Limb (tissue), 2 donors: Measurements from ENCODE around the gene JPH3.

ENCODE experiments used
- DNase-seq, 2 donors: peaks; one replicate each; pipeline ENCODE4 v3.0.0-alpha.2; 2016; ENCODE audit errors: extremely low spot score in 2 of 2

The JPH3 gene

DNA sequence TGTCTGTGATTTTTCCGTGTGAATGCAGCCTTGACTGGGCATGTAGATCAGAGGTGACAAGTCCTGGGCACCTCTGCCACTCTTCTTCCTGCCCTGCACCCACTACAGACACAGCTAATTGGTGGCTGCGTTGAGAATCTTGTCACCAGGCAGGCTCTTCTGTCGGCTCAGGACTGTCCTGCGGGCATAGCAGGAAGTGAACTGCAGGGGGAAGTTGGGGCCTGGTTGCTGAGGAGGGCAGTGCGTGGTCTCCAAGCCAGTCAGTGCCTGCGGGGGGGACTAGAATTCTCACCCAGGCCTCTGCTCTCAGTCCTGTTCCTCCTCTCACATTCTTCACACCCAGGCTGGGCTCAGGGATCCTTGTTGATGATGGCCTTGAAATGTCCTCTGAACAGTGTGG lies 50.5 kb downstream of the JPH3 start:
- no peak for DNase-seq

DNA sequence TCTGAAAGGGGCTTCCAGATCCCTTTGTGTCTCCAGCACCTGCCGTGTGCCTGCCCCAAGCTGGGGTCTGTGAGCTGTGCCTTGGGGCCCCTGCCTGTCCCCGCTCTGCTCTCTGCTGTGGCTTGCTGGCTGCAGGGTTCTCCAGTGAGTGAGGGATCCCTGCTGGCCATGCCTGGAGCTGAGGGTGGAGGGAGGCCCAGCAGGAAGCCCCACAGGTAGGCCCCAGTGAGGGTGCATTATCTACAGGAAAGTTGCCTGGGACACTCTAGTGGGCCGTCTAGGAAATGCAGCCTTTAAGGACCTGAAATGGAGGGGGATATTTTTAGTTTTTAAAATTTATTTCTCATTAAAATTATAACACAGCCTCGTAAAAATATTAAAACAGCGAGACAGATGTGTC lies 50.9 kb downstream of the JPH3 start:
- no peak for DNase-seq

DNA sequence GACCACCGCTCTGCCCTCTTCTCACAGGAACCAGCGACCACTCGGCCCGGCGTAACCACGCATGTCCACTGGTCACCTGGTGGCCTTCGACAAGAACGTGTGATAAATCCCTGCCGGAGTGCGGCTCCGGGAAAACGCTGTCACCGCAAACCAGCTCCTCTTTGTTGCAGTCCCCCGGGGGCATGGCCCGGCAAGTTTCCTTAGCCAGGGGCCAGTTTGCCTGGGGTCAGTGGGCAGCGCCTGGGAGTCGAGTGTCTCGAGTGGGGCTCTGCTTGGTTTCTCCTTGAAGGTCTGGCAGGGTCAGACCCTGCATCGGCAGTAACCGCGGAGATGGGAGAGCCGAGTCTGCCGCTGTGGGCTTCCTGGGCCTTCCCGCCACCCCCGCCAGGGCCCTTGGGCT lies 52.5 kb downstream of the JPH3 start:
- no peak for DNase-seq

DNA sequence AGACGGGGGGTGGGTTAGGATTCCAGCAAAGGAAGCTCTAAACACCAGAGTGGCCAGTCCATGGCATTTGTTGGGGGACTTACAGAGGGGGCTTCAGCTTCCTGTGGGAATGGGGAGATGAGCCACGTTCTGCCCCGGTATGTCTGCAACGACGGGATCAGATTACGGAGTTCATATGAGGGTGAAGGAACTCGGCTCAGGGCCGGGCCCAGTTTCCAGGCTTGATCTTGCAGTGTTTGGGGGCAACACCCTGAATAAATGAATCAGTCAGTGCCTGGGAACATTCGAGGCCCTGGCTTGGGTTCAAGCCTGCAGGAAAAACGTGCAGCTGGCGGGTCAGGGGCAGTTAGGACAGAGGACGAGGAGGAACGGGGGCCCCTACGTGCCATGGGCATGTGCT lies 54.0 kb downstream of the JPH3 start:
- DNase-seq: no peak

- no peak for DNase-seq
Observed at GRCh38 chr16:87657621-87658192, 55.4 kb downstream of the JPH3 start.

DNA sequence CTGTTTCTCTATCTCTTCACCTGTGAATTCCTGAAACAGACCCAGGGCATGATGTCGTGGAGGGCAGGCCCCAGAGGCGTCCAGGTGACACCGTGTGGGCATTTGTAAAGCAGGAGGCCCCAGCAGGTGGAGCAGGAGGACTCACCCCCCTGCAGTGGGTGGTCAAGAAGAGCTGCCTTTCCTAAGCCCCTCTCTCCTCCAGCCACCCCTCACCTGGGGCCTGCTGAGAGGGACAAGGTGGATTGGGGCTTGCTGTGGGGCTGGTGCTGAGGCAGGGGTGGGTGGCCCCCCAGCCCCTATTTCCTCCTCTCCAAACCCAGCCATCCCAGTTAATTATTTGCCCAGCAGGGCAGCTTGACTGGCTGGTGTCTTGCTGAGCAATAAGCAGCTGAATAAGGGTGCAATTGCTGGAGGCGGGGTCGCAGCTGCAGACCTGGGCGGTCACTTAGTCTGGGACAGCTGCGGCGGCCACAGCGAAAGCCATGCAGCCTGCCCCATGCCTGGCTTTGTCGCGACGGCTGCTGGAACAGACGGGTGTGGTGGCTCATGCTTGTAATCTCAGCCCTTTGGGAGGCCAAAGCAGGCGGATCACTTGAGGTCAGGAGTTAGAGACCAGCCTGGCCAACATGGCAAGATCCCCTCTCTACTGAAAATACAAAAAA lies 56.4 kb downstream of the JPH3 start:
- no peak for DNase-seq

DNA sequence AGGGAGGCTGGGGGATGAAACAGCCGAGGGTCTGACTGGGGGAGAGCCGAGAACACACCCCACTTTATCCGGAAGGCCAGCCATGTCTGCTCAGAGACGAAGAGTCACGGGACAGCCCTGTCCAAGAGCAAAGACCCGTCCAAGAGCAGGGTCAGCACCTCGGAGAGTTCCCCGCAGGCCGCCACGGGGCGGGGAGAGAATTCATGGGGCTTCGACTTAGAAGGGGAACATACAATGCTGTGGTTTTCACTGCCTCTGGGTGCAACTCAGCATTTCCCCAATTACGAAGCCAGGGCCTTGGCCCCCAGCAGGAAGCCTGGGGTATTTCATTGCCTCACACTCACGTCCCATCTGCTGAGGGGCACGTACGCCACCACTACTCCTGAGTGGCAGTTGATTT lies 59.3 kb downstream of the JPH3 start:
- peak; percentile 34 to 80 for DNase-seq

GRCh38 chr16:87662254-87663204 lies 60.2 kb downstream of the JPH3 start:
- DNase-seq: no peak

DNA sequence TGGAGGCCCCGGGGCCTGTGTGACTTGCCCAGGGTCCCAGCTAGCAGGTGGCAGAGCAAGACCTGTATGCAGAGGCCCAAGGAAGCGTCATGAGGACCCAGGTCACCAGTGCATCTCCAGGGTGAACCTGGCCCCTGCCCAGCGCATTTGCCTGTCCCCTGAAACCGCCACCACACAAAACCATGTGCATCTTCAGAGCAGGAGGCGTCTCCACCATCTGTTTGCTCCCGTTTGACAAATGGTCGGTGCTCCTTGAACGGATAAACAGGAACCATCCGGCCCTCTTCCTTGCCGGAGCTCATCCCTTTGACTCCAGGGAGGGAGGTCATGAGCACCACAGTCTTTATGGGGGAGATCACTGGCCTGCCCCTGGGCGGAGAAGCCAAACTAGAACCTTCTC lies 62.5 kb downstream of the JPH3 start:
- DNase-seq: no peak

DNA sequence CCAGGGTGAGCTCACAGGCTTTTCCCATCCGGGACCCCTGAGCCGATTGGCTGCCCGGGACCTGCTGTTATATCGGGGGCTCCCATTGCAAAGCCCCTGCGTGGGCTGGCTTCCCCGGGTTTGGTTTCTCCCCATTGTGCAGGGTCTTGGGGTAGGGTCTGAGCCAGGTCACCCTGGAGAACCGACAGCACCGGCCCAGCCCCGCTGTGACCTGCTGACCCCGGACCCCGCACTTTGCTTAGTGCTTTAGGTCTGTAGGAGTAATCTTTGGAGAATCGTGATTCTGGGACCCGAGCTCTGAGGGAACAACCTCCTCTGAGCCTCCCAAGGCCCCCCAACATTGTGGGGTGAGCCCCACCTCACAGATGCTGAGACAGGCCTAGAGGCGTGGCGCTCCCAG lies 62.9 kb downstream of the JPH3 start:
- no peak for DNase-seq

- DNase-seq: no peak
Observed at GRCh38 chr16:87666919-87667318, 64.6 kb downstream of the JPH3 start.

- DNase-seq: no peak
Observed at GRCh38 chr16:87667443-87667842, 65.1 kb downstream of the JPH3 start.

DNA sequence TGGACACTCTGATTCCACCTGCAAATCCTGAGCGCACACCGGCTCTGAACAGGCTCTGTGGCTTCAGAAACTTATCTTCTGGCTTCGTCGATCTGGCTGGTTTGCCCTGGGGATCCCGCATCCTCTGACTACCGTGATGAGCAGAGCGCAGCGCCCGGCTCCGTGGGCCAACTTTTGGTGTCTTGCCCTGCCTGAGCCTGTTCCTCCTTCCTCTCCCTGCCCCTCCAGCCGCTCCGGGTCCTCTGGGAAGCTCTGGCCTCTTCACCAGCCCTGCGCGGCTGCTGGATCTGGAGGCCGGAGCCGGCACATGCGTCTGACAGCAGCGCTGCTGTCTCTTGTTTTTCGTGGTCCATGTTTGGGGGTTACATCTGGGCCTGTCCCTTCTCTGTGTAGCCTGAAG lies 65.6 kb downstream of the JPH3 start:
- DNase-seq: no peak

DNA sequence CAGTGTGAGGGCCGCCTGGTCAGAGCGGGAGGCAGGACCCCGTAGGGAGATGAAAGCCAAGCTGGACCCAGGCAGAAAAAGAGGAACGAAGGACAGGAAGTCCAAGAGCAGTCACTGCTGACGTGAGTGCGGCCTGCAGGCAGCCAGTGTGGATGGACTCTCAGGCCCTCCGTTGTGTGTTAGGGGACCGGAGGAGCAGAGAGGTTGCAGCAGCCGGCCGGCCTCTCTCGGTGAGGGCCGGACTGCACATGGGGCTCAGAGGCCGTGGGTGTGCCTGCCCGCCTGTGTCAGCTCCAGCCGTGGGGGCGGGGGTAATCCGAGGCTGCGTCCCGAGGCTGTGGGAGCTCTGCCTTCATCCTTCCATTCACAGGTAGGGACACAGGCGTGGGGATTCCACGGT lies 67.4 kb downstream of the JPH3 start:
- no peak for DNase-seq

- DNase-seq: no peak
Observed at GRCh38 chr16:87671221-87671620, 68.9 kb downstream of the JPH3 start.

DNA sequence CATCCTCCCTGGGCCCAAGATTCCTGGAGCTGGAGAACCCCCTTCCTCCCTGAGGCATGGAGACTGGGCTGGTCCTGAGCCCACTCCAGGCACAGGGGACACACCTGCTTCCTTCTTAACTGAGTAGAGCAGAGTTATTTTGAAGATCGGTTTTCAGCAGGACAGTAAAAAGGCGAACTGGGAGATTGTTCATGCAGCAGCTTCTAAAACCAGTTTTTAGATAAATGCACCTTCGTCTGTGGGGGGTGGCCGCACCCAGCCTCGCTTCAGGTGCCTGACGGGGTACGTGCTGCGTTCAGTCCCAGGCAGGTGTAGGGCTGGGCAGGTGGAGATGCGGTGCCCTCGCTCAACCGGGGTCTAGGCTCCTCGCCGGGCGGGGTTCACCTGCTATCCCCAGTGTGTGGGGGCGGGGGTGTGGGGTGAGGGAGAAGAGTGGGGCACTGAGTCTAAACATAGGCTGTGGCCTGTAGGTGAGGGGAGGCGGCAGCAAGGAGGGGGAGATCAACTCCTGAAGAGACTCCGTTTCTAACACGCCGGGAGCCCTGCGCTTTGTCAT lies 69.5 kb downstream of the JPH3 start:
- DNase-seq: no peak

- DNase-seq: no peak
Observed at GRCh38 chr16:87674419-87674818, 72.1 kb downstream of the JPH3 start.

DNA sequence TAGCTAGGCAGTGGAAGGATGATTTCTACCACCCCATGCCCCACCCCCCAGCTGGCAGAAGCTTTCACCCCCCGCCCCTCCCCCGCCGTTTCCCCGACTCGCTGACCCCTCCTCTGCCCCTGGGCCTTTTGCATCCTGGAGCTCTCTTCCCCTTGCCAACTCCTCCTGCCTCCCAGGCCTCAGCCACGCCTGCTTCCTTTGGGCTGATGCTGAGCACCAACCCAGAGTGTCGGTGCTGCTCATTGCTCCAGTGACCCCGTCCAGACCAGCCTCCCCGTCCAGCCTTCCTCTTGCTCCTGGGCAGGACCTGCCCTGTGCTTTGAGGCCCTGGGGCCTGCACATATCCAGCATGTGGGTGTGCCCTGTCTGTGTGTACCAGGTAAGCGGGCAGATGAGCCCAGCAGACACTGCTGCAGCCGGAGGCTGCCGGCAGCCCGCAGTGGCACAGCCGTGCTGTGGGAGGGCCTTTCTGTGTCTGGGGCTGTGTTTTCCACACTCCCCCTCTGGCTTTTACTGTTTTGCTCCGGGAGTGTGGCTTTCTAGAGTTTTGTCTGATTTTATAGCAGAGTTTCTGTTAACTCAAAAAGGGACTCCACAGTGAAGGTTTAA lies 72.9 kb downstream of the JPH3 start:
- no peak for DNase-seq

- no peak for DNase-seq
Observed at GRCh38 chr16:87677830-87678229, 75.5 kb downstream of the JPH3 start.

DNA sequence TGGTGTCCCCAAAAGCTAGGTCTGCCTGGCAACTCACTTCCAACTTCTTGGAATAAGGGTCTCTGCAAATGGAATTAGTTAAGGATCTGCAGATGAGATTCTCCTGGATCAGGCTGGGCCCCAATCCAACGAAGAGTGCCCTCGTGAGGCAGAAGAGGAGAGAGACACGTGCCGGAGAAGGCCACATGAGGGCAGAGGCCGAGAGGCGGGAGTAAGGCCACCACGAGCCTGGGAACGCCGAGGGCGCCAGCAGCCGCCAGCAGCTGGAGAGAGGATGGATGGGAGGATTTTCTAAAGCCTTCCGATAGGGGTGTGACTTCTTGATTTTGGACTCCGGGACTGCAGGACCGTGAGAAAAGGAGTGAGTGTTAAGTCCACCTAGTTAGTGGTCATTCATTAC lies 76.3 kb downstream of the JPH3 start:
- no peak for DNase-seq

GRCh38 chr16:87679593-87680271 lies 77.4 kb downstream of the JPH3 start:
- DNase-seq: no peak
